Measurements from ENCODE around the gene RSPO1. TPM values are rescaled to one million over a fixed set of nuclear protein-coding genes. Genes with fewer than 3 reads are reported as not detected.

The RSPO1 gene
- polyA plus RNA-seq, 1 of the 3 experiments (the other 2 are of a cell fraction): 0.03 TPM

DNA sequence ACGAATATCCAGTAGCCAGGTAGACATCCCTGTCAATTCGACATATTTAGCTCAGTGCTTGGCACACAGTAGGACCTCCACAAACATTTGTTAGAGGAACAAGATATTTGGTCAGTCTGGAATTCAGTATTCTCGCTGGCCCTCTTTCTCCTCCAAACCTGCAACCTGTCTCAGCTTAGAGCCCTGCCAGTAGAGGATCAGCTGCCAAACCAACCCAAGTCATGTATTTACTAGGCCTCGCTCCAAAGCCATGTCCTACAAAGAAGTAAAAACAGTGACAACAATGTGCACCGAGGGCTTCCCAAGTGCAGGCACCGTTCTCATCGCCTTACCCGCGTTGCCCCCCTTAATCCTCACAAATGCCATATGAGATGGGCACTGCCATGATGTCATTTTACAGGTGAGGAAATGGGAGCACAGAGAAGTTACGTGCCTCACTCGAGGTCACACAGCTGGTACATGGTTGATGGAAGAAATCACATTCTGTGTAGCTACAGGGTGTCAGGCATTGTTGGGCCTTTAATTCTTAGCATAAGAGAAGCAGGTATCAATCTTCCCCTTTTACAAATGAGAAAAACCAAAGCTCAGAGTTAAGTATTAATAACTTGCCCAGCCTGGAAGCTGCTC, 31.7 kb upstream of the RSPO1 start:
- Histone ChIP-seq H3K9ac (no peak overlapping the region), H3K4me3 (ENCODE audit: low read depth in 2 of 2, low read length in 1 of 2) (no peak overlapping the region), H3K4me1 (ENCODE audit: control insufficient read depth in 1 of 2, insufficient read depth in 2 of 2, low read depth in 1 of 2, low read length in 1 of 2) (peaks cover 0 to 18% of the 10 kb centered on the region in 2 experiments; a peak in 1 of 4 replicates), H3K27me3 (ENCODE audit: insufficient read depth) (0 out of 2 replicates have a peak, but pooled peaks cover 13% of the 10 kb centered on the region), H3K27ac (ENCODE audit: low read depth in 2 of 2, low read length in 1 of 2) (no peak overlapping the region), H3K9me2 (no peaks in the 10 kb centered on the region), H3K9me3 (no peaks in the 10 kb centered on the region), H3K36me3 (replicated peaks in 1 of 2; ENCODE audit: control insufficient read depth in 1 of 2, insufficient read depth in 2 of 2, low read length in 1 of 2) (no peaks in the 10 kb centered on the region), H3F3A (replicated peaks; ENCODE audit: insufficient read depth) (no peaks in the 10 kb centered on the region), H3K4me2 (no peak overlapping the region), H4K20me1 (ENCODE audit: insufficient read depth) (no peaks in the 10 kb centered on the region), H2AFZ (ENCODE audit: low read depth) (no peak overlapping the region), H3K79me2 (ENCODE audit: insufficient read depth) (no peaks in the 10 kb centered on the region)
- TF ChIP-seq FOXJ3 (CRISPR knock-in tag; IDR thresholded peaks at IDR 0.05): no peak
- TF ChIP-seq TEAD4 (IDR thresholded peaks at IDR 0.05; ENCODE audit: borderline replicate concordance, insufficient read depth): no peak
- TF ChIP-seq RAD21 (IDR thresholded peaks at IDR 0.05; ENCODE audit: low read length): no peak
- no peak for TF ChIP-seq EZH2phosphoT487 (IDR thresholded peaks at IDR 0.05; ENCODE audit: borderline replicate concordance, low read depth)
- no peak for TF ChIP-seq ELF1 (IDR thresholded peaks at IDR 0.05)
- no peak for TF ChIP-seq GABPA (IDR thresholded peaks at IDR 0.05; ENCODE audit: low read depth)
- ChIA-PET CTCF (interaction anchor here (0.7 to 8.4 kb wide), 8 partner anchors 10 to 1150 kb away, joined by 3 to 56 read pairs (median 3); partner anchors contain the start of gene CDCA8), POLR2A (interaction anchor here (0.8 kb wide), 1 partner anchor 12 kb away, joined by 3 read pairs; no protein-coding TSS in a partner anchor)
- WGBS (ENCODE audit: low lambda C conversion rate): 68% methylated on average over 11 of the region's 11 CpGs
- DNase-seq: no peak

DNA sequence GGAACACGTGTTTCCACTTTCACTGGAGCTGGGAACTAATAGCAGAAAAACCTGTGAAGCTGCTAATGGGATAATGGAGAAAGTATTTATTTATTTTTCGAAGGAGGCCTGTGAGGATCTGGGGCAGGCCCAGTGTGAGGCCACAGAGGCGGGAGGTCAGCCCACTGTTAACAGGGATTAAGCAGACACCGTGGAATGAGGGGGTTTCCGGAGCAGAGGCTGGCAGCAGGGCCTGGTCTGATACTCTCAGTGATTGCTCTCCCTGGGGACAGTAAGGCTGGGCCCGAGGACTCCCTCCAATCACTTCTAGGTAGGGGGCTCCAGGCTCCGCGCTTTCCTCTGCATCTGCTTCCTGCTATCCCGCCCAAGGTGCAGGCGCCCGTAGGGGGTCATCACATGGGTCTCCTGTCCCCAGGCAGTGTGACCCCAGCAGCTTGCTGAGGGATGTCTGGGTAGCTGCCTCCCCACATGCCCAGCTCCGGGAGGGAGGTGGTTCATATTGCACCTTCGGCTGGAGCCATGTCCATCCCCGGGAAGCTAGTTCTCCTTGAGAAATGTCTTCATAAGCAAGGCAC, 28.8 kb upstream of the RSPO1 start:
- Histone ChIP-seq H3K4me2 (no peak overlapping the region), H3K4me1 (ENCODE audit: control insufficient read depth in 1 of 2, insufficient read depth in 2 of 2, low read depth in 1 of 2, low read length in 1 of 2) (peaks cover 0 to 26% of the 10 kb centered on the region in 2 experiments; a peak in 1 of 4 replicates), H3K4me3 (ENCODE audit: low read depth in 2 of 2, low read length in 1 of 2) (no peak overlapping the region), H3K79me2 (ENCODE audit: insufficient read depth) (no peaks in the 10 kb centered on the region), H2AFZ (ENCODE audit: low read depth) (no peak overlapping the region), H3K9ac (no peak overlapping the region), H4K20me1 (ENCODE audit: insufficient read depth) (no peaks in the 10 kb centered on the region), H3F3A (replicated peaks; ENCODE audit: insufficient read depth) (no peaks in the 10 kb centered on the region), H3K36me3 (replicated peaks in 1 of 2; ENCODE audit: control insufficient read depth in 1 of 2, insufficient read depth in 2 of 2, low read length in 1 of 2) (no peaks in the 10 kb centered on the region), H3K27me3 (ENCODE audit: insufficient read depth) (0 out of 2 replicates have a peak, but pooled peaks cover 13% of the 10 kb centered on the region), H3K9me3 (no peaks in the 10 kb centered on the region), H3K9me2 (no peaks in the 10 kb centered on the region), H3K27ac (ENCODE audit: low read depth in 2 of 2, low read length in 1 of 2) (no peak overlapping the region)
- TF ChIP-seq FOSL2 (IDR thresholded peaks at IDR 0.05; ENCODE audit: borderline replicate concordance, low read depth) (no peak), YY1 (IDR thresholded peaks at IDR 0.05; ENCODE audit: low read depth) (no peak), GABPA (IDR thresholded peaks at IDR 0.05; ENCODE audit: low read depth) (no peak), NFIC (IDR thresholded peaks at IDR 0.05; ENCODE audit: borderline replicate concordance) (no peak), RCOR1 (IDR thresholded peaks at IDR 0.05; ENCODE audit: low read length) (no peak), RFX5 (IDR thresholded peaks at IDR 0.05; ENCODE audit: low read length) (no peak), NRF1 (IDR thresholded peaks at IDR 0.05; ENCODE audit: low read depth, low read length) (no peak), POLR2AphosphoS5 (IDR thresholded peaks at IDR 0.05; ENCODE audit: low read depth, low read length) (no peak), EP300 (IDR thresholded peaks at IDR 0.05; ENCODE audit: borderline replicate concordance in 1 of 2, low read depth in 1 of 2, low read length in 1 of 2) (no peak), RXRA (IDR thresholded peaks at IDR 0.05; ENCODE audit: borderline replicate concordance, low read depth) (no peak), SMC3 (IDR thresholded peaks at IDR 0.05; ENCODE audit: low read depth, low read length) (no peak), MEF2A (IDR thresholded peaks at IDR 0.05; ENCODE audit: borderline replicate concordance, low read depth) (no peak), JUND (IDR thresholded peaks at IDR 0.05) (no peak), RAD21 (IDR thresholded peaks at IDR 0.05; ENCODE audit: low read length) (no peak)
- TF ChIP-seq, protein P1, sequence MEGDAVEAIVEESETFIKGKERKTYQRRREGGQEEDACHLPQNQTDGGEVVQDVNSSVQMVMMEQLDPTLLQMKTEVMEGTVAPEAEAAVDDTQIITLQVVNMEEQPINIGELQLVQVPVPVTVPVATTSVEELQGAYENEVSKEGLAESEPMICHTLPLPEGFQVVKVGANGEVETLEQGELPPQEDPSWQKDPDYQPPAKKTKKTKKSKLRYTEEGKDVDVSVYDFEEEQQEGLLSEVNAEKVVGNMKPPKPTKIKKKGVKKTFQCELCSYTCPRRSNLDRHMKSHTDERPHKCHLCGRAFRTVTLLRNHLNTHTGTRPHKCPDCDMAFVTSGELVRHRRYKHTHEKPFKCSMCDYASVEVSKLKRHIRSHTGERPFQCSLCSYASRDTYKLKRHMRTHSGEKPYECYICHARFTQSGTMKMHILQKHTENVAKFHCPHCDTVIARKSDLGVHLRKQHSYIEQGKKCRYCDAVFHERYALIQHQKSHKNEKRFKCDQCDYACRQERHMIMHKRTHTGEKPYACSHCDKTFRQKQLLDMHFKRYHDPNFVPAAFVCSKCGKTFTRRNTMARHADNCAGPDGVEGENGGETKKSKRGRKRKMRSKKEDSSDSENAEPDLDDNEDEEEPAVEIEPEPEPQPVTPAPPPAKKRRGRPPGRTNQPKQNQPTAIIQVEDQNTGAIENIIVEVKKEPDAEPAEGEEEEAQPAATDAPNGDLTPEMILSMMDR (IDR thresholded peaks at IDR 0.05): no peak
- TF ChIP-seq, protein P2, sequence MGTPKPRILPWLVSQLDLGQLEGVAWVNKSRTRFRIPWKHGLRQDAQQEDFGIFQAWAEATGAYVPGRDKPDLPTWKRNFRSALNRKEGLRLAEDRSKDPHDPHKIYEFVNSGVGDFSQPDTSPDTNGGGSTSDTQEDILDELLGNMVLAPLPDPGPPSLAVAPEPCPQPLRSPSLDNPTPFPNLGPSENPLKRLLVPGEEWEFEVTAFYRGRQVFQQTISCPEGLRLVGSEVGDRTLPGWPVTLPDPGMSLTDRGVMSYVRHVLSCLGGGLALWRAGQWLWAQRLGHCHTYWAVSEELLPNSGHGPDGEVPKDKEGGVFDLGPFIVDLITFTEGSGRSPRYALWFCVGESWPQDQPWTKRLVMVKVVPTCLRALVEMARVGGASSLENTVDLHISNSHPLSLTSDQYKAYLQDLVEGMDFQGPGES (IDR thresholded peaks at IDR 0.05; ENCODE audit: low read depth, low read length): no peak
- TF ChIP-seq, protein P3, sequence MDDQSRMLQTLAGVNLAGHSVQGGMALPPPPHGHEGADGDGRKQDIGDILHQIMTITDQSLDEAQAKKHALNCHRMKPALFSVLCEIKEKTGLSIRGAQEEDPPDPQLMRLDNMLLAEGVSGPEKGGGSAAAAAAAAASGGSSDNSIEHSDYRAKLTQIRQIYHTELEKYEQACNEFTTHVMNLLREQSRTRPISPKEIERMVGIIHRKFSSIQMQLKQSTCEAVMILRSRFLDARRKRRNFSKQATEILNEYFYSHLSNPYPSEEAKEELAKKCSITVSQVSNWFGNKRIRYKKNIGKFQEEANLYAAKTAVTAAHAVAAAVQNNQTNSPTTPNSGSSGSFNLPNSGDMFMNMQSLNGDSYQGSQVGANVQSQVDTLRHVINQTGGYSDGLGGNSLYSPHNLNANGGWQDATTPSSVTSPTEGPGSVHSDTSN (IDR thresholded peaks at IDR 0.05): no peak
- ChIA-PET POLR2A (no interaction called here), CTCF (interaction anchor here (0.9 to 8.4 kb wide), 5 partner anchors 11 to 61 kb away, joined by 3 to 56 read pairs (median 6); partner anchors contain the start of gene RSPO1)
- 57% methylated on average over 12 of the region's 14 CpGs for WGBS (ENCODE audit: low lambda C conversion rate)
- DNase-seq: no peak
